MCF 10A (cell line): ENCODE results near the gene FIS1. TPM values are rescaled to one million over a fixed set of nuclear protein-coding genes. Genes with fewer than 3 reads are reported as not detected.
"Not testable (repeated sequence)": the region's sequence is repeated elsewhere in the genome, so short reads cannot be mapped to it uniquely, and the experiment has no call there.

Experiments used
- BruUV-seq: library from RNA; stranded (reverse); fragments of 400-500 nt; replicated peaks from 2 replicates; lab custom pipeline; 2021; lab: Mats Ljungman, UMichigan
- CTCF ChIA-PET: fragments of 300-600 bp; sonication (Branson Sonifier 250); formaldehyde crosslinking; extraction: SDS; loops from one replicate; lab custom pipeline; 2021; ENCODE audit warnings: antibody characterized with exemption, inconsistent platforms; lab: Yijun Ruan, JAX
- POLR2A ChIA-PET: fragments of 300-600, 350-650 bp; sonication (Branson Sonifier 250); formaldehyde crosslinking; extraction: SDS; loops from one replicate; lab custom pipeline; 2020; ENCODE audit warnings: antibody characterized with exemption, inconsistent platforms; lab: Yijun Ruan, JAX
- DNase-seq: peaks from one replicate; pipeline ENCODE4 v3.0.0-alpha.2; 2018; ENCODE audit not compliant: unreplicated experiment
- H3K27ac Mint-ChIP-seq: one replicate; pipeline ENCODE4 v1.8.0; 2022; ENCODE audit warnings: mild to moderate bottlenecking, low read depth, mixed read lengths; ENCODE audit not compliant: unreplicated experiment
- H3K27me3 Mint-ChIP-seq: one replicate; pipeline ENCODE4 v1.8.0; 2022; ENCODE audit warnings: mixed read lengths; ENCODE audit not compliant: insufficient read depth, unreplicated experiment
- H3K36me3 Mint-ChIP-seq: one replicate; pipeline ENCODE4 v1.8.0; 2022; ENCODE audit warnings: mild to moderate bottlenecking, moderate library complexity, mixed read lengths; ENCODE audit not compliant: insufficient read depth, unreplicated experiment
- H3K4me1 Mint-ChIP-seq: one replicate; pipeline ENCODE4 v1.8.0; 2022; ENCODE audit warnings: mixed read lengths; ENCODE audit not compliant: insufficient read depth, unreplicated experiment
- H3K4me3 Mint-ChIP-seq: one replicate; pipeline ENCODE4 v1.8.0; 2022; ENCODE audit warnings: mild to moderate bottlenecking, moderate library complexity, mixed read lengths; ENCODE audit not compliant: unreplicated experiment
- H3K9me3 Mint-ChIP-seq: one replicate; pipeline ENCODE4 v1.8.0; 2022; ENCODE audit warnings: mixed read lengths; ENCODE audit not compliant: unreplicated experiment
- CTCF ChIP-seq: fragments of 200-600 bp; IDR thresholded peaks from one replicate; pipeline ENCODE4 v1.8.0; 2022; ENCODE audit warnings: antibody characterized with exemption, mild to moderate bottlenecking; ENCODE audit not compliant: unreplicated experiment
- intact Hi-C: fragments of 100-400 bp; cut with micrococcal nuclease; formaldehyde crosslinking; loops from 2 replicates; pipeline ENCODE4 v1.14.1; 2022
- total RNA-seq: library from RNA; stranded (reverse); gene quantifications from 2 replicates; pipeline ENCODE4 v1.2.3, GENCODE V29; 2022

The FIS1 gene
- total RNA-seq, 1 experiment from 2014 or later: 213 TPM

GRCh38 chr7:101202603-101202918 lies 42.3 kb downstream of the FIS1 start:
- POLR2A ChIA-PET: no interaction called here
- BruUV-seq: no TSS peak

GRCh38 chr7:101201695-101202602 lies 42.9 kb downstream of the FIS1 start:
- ChIA-PET POLR2A (no interaction called here), CTCF (interaction anchor here (0.7 to 3.5 kb wide), 5 partner anchors 10 to 81 kb away, joined by 3 to 22 read pairs (median 3); no protein-coding TSS in a partner anchor)
- Mint-ChIP-seq H3K9me3 (no peaks in the 10 kb centered on the region), H3K4me3 (no peak overlapping the region), H3K27me3 (peaks cover 12% of the 10 kb centered on the region), H3K4me1 (no peaks in the 10 kb centered on the region), H3K27ac (no peak overlapping the region), H3K36me3 (peaks cover 6% of the 10 kb centered on the region)
- no TSS peak for BruUV-seq
- no peak for TF ChIP-seq CTCF
- intact Hi-C loops: no loop called here
- no peak for DNase-seq

More at GRCh38 chr7:101202603-101202918, 42.3 kb downstream of the FIS1 start:
- no peak for DNase-seq
- intact Hi-C loops: no loop called here
- no peaks in the 10 kb centered on the region for H3K4me1 Mint-ChIP-seq
- peaks cover 9% of the 10 kb centered on the region for H3K36me3 Mint-ChIP-seq
- no peaks in the 10 kb centered on the region for H3K9me3 Mint-ChIP-seq
- H3K27ac Mint-ChIP-seq: no peak overlapping the region
- TF ChIP-seq CTCF: no peak
- H3K27me3 Mint-ChIP-seq: peaks cover 12% of the 10 kb centered on the region
- CTCF ChIA-PET: interaction anchor here (0.8 to 3.5 kb wide), 3 partner anchors 10 to 80 kb away, joined by 3 to 22 read pairs (median 3); no protein-coding TSS in a partner anchor
- H3K4me3 Mint-ChIP-seq: no peak overlapping the region

GRCh38 chr7:101200862-101201599 lies 43.9 kb downstream of the FIS1 start, which contains the start of gene MOGAT3:
TSS of gene MOGAT3 (minus strand) at chr7:101201036. CDS start at chr7:101200854, 182 bp downstream.
- no peaks in the 10 kb centered on the region for H3K36me3 Mint-ChIP-seq
- peaks cover 12% of the 10 kb centered on the region for H3K27me3 Mint-ChIP-seq
- ChIA-PET POLR2A (no interaction called here), CTCF (interaction anchor here (0.6 to 1.2 kb wide), 4 partner anchors 8 to 27 kb away, joined by 3 read pairs; partner anchors contain the start of genes PLOD3 and ZNHIT1)
- intact Hi-C loops: no loop called here
- no peaks in the 10 kb centered on the region for H3K4me1 Mint-ChIP-seq
- no peaks in the 10 kb centered on the region for H3K9me3 Mint-ChIP-seq
- H3K27ac Mint-ChIP-seq: no peak within 1 kb of the TSS
- TF ChIP-seq CTCF: no peak
- no peak within 1 kb of the TSS for H3K4me3 Mint-ChIP-seq
- no TSS peak for BruUV-seq
- DNase-seq: no peak

- CTCF ChIA-PET: interaction anchor here (0.6 to 1.2 kb wide), 3 partner anchors 8 to 17 kb away, joined by 3 to 4 read pairs (median 3); partner anchors contain the start of genes PLOD3 and ZNHIT1
- Mint-ChIP-seq H3K27ac (no peak overlapping the region), H3K36me3 (no peaks in the 10 kb centered on the region), H3K4me3 (no peak overlapping the region), H3K27me3 (peaks cover 12% of the 10 kb centered on the region), H3K4me1 (no peaks in the 10 kb centered on the region), H3K9me3 (no peaks in the 10 kb centered on the region)
- no TSS peak for BruUV-seq
- no peak for TF ChIP-seq CTCF
- DNase-seq: no peak
- POLR2A ChIA-PET: no interaction called here
- intact Hi-C loops: no loop called here
These were observed 44.4 kb downstream of the FIS1 start for GRCh38 chr7:101200504-101200861.

- H3K27ac Mint-ChIP-seq, POLR2A ChIA-PET, H3K36me3 Mint-ChIP-seq, DNase-seq, H3K4me1 Mint-ChIP-seq, H3K9me3 Mint-ChIP-seq, intact Hi-C loops, H3K4me3 Mint-ChIP-seq, BruUV-seq: not testable (repeated sequence)
- CTCF ChIA-PET: interaction anchor here (0.6 to 0.9 kb wide), 3 partner anchors 17 to 31 kb away, joined by 3 to 4 read pairs (median 4); no protein-coding TSS in a partner anchor
- peaks cover 12% of the 10 kb centered on the region for H3K27me3 Mint-ChIP-seq
These were observed 45.4 kb downstream of the FIS1 start for GRCh38 chr7:101199522-101199921.
